Activated T-cell treated with anti-CD3 and anti-CD28 coated beads, Interleukin-2, amount 50 U/mL, for 4 hours (primary cell): ENCODE results near the gene IPO5. TPM values are rescaled to one million over a fixed set of nuclear protein-coding genes. Genes with fewer than 3 reads are reported as not detected.
A peak's percentile ranks its signal among the peaks of the same experiment; 100 is the strongest.

ENCODE experiments used
- ATAC-seq, 2 donors: fragments of 200-7000 bp; cut with Tn5 transposase; one replicate each; pipeline ENCODE4 v1.10.0; 2021
- DNase-seq: peaks from one replicate; pipeline ENCODE4 v3.0.0-alpha.2; 2020
- H3K27me3 Mint-ChIP-seq: one replicate; pipeline ENCODE4 v1.8.0; 2021; ENCODE audit warnings: low read depth, mixed read lengths
- H3K36me3 Mint-ChIP-seq: one replicate; pipeline ENCODE4 v1.8.0; 2022; ENCODE audit warnings: mixed read lengths; ENCODE audit not compliant: insufficient read depth
- H3K4me1 Mint-ChIP-seq: one replicate; pipeline ENCODE4 v1.8.0; 2021; ENCODE audit warnings: low read depth, mixed read lengths
- H3K4me3 Mint-ChIP-seq: one replicate; pipeline ENCODE4 v1.8.0; 2021; ENCODE audit warnings: mild to moderate bottlenecking, moderate library complexity, mixed read lengths
- H3K9me3 Mint-ChIP-seq: one replicate; pipeline ENCODE4 v1.8.0; 2021; ENCODE audit warnings: mixed read lengths
- total RNA-seq, 3 donors: library from RNA; stranded (reverse); gene quantifications; one replicate each; pipeline ENCODE4 v1.2.1, GENCODE V29; 2021

IPO5 gene
- 100 to 1,000 TPM; 240 to 279 (median 251) TPM for total RNA-seq

DNA sequence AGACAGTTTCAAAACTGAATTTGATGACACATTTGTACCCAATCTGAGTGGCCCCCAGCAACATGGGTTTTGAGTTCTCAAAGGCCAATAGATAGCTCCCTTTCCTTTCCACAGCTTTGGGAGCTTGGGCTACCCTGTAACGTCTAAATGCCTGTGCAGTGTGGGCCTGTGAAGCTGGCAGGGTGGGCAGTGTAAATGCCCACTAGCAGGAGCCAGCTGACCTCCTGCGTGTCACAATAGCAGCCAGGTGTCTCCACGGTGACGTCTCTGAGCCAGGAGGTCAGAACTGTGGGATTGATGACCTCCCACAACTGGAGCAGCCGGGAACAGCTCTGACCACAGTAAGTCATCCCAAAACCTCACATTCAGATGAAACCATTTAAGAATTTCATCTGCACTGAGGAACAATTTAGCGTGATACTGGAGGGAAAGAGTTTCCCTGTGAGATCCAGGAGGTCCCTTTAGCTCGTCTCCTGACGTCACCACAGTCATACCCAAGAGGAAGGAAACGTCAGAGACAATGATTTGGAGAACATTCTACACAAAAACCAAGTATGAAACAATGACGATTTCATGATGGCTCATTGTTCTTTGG lies at the start of gene IPO5:
Gene IPO5, plus strand, starts transcription at position 300 of the 595 bp plus-strand sequence. CDS start 23,022 bp downstream, outside the sequence.
- Mint-ChIP-seq H3K27me3 (peaks cover 3% of the 10 kb centered on the region), H3K4me3 (no peak within 1 kb of the TSS), H3K9me3 (peaks cover 3% of the 10 kb centered on the region), H3K4me1 (no peaks in the 10 kb centered on the region), H3K36me3 (no peaks in the 10 kb centered on the region)
- no peak for DNase-seq
- no peak for ATAC-seq

DNA sequence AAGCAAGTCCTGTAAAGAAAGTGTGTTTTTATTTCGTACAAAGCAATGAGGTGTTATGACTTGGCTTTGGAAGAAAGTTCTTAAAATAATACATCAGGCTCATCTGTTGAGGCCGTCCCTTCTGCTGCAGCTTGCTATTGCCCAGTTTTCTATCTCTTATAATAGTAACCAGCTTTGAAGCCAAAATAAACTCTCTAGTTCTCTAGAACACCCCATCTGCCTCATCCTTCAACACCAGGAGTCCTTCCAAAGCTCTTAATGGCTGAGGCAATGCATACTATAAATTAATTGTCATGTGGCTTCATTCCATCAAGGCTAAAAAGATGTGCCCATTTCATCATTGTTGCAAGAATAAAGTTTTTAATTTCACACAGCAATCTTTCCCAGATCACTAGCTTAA lies 49.4 kb upstream of the IPO5 start:
- no peaks in the 10 kb centered on the region for H3K36me3 Mint-ChIP-seq
- H3K4me3 Mint-ChIP-seq = no peak overlapping the region
- H3K27me3 Mint-ChIP-seq = peaks cover 16% of the 10 kb centered on the region
- H3K4me1 Mint-ChIP-seq = no peaks in the 10 kb centered on the region
- ATAC-seq = no peak
- no peak for DNase-seq
- no peaks in the 10 kb centered on the region for H3K9me3 Mint-ChIP-seq

DNA sequence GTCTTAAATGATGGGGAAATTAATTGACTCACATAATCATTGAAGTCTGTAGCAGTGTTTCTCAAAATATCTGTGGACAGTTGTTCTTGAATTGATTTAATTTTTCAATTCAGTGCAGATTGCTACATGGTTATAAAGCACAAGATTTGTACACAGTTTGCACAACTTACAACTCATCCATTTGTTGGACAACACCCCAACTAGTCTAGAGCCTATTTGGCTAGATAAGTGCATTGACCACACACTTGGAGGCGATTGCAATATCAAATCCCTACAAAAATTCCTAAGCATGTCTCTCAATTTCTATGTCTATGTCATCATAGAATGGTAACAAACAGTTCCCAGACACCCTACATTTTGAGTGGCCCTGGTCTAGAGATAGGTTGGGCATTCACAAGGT lies 48.0 kb upstream of the IPO5 start:
- H3K4me1 Mint-ChIP-seq = no peaks in the 10 kb centered on the region
- no peak for ATAC-seq
- H3K4me3 Mint-ChIP-seq = no peak overlapping the region
- H3K9me3 Mint-ChIP-seq = no peaks in the 10 kb centered on the region
- H3K36me3 Mint-ChIP-seq = no peaks in the 10 kb centered on the region
- no peak for DNase-seq
- H3K27me3 Mint-ChIP-seq = peaks cover 14% of the 10 kb centered on the region

DNA sequence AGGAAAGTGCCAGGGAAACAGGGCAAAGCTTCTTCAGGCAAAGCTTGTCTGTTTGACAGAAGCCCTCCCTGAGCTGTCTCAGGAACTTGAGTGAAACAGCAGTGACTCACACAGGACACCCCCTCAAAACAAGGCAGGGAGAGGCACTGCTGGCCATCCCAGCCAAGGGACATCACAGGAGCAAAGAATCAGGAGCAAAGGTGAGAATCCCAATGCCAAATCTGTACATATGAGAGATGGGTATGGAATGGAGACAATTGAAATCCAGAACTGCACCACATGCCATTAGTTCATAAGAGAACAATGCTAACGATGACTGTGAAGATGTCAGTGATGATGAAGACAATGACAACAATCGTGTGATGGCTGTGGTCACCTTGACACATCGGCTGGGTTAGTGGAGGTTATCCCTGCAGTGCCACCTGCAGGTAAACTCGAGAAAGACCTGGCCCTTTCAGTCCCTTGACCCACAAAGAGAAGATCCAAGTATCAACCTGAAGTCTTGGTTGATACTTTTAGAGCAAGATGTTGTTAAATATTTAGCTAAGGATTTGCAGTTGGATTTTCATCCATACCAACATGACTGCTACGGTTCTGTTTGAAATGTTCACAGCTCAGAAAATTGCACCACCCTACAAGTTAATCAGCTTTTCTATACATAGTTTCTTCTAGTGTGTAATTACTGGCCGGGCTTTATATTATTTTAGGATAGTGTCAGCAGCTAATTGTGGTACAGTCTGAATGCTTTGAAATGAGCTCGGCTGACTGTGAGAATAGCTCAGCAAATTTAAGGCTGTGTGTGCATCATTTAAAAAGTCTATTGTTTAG lies 42.0 kb upstream of the IPO5 start:
- Mint-ChIP-seq H3K27me3 (peaks cover 15% of the 10 kb centered on the region), H3K4me3 (no peak overlapping the region), H3K4me1 (no peaks in the 10 kb centered on the region), H3K36me3 (no peaks in the 10 kb centered on the region), H3K9me3 (peaks cover 16% of the 10 kb centered on the region)
- ATAC-seq (peak; percentile 35 to 37), DNase-seq (no peak)

DNA sequence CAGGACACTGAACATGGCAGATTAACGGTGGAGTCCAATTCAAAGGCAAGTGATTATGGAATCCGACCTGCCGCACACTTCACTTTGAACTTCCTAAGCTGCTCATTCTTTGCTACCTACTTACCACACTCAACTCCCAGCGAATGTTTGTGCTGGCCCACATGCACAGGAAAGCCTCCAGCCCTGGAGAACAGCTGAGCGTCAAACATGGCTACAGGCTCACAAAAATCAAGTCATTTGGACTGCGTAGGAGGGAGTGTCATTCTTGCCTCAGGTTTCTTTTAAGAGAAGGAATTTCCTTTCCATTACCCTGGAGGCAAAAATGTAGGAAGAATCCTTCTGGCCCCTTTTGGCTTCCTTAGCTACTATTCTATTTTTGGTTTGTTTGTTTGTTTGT lies 41.3 kb upstream of the IPO5 start:
- peaks cover 16% of the 10 kb centered on the region for H3K9me3 Mint-ChIP-seq
- no peaks in the 10 kb centered on the region for H3K36me3 Mint-ChIP-seq
- peaks cover 13% of the 10 kb centered on the region for H3K27me3 Mint-ChIP-seq
- ATAC-seq = no peak
- no peak overlapping the region for H3K4me3 Mint-ChIP-seq
- H3K4me1 Mint-ChIP-seq = no peaks in the 10 kb centered on the region
- DNase-seq = no peak

DNA sequence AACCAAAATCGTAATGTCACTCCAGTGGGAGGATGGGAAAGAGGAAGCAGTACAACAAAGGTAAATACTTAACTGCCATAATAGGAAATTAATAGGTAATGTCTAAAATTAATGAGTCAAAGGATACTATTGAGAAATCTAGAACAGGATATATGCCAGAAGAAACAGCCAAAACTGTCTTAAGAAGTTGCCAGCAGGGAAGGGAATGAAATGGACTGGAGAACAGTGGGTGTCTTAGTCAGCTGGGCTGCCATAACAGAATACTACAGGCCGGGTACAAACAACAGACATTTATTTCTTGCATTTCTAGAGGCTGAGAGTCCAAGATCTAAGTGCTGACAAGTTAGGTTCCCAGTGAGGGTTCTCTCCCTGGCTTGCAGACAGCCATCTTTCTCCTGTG lies 40.3 kb upstream of the IPO5 start:
- H3K27me3 Mint-ChIP-seq = peaks cover 9% of the 10 kb centered on the region
- no peak overlapping the region for H3K4me3 Mint-ChIP-seq
- no peak for ATAC-seq
- H3K9me3 Mint-ChIP-seq = peaks cover 16% of the 10 kb centered on the region
- no peaks in the 10 kb centered on the region for H3K4me1 Mint-ChIP-seq
- H3K36me3 Mint-ChIP-seq = no peaks in the 10 kb centered on the region
- no peak for DNase-seq

DNA sequence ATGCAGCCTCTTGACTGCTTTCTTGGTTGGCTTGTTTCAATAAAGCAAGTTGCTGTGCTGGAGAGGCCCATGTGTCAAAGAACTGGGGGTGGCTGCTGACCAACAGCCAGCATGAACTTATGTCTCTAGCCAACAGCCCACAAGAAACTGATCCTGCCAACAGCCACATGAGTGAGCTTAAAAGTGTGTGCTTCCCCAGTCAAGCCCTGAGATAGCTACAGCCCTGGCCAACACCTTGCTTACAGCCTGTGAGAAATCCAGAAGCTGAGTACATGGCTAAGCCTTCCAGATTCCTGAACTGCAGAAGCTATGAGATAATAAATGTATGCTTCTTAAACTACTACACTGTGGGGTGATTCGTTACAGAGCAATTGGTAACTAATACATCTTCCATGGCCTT lies 38.9 kb upstream of the IPO5 start:
- Mint-ChIP-seq H3K4me1 (no peaks in the 10 kb centered on the region), H3K4me3 (no peak overlapping the region), H3K27me3 (peaks cover 9% of the 10 kb centered on the region), H3K36me3 (no peaks in the 10 kb centered on the region), H3K9me3 (peaks cover 16% of the 10 kb centered on the region)
- DNase-seq (no peak), ATAC-seq (no peak)

DNA sequence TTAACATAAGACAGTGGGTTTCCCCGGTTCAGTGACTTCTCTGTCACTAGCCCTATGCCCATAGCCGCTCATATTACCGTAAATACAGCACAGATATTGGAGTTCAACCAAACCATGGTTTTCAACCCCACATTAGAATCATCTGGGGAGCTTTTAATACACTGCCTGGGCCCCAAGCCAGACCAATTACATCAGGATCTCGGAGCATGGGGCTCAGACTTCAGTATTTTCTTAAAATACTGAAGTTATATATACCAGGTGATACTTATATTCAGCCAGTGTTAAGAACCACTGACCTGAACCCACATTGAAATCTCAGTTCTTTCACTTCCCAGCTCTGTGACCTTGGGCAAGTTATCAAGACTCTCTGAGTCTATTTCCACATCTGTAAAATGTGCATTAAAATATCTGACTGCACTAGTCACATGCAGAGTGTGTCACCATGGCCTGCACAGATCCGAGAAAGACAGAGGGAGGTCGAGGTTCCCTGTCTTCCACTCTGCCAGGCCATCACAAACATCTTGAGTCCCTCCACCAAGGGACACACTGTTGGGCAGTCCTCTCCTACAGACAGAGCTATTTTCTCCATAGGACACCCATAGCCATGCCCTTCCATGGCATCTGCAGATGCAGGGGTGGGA lies 32.2 kb upstream of the IPO5 start:
- ATAC-seq (no peak), DNase-seq (no peak)
- Mint-ChIP-seq H3K4me1 (no peaks in the 10 kb centered on the region), H3K4me3 (no peak overlapping the region), H3K36me3 (no peaks in the 10 kb centered on the region), H3K27me3 (peaks cover 2% of the 10 kb centered on the region), H3K9me3 (peaks cover 2% of the 10 kb centered on the region)

DNA sequence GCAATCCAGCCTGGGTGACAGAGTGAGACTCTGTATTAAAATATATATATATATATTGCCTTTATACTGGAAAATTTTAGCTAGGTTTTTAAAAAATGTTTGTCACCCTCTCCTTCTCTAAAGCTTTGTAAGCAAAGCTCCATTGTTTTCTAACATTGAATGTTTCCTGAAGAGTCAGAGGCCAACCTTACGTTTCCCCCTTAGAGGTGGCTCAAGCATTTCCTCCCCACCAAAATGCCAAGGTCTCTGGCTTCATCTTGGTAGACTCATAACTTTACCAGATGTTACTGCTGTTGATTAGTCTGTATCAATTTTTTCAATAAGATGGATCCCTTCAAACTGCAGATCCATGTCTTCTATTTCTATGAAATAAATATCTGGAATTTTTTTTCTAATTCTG lies 25.2 kb upstream of the IPO5 start:
- Mint-ChIP-seq H3K27me3 (peaks cover 5% of the 10 kb centered on the region), H3K9me3 (no peaks in the 10 kb centered on the region), H3K4me3 (no peak overlapping the region), H3K36me3 (no peaks in the 10 kb centered on the region), H3K4me1 (no peaks in the 10 kb centered on the region)
- no peak for ATAC-seq
- DNase-seq = no peak

DNA sequence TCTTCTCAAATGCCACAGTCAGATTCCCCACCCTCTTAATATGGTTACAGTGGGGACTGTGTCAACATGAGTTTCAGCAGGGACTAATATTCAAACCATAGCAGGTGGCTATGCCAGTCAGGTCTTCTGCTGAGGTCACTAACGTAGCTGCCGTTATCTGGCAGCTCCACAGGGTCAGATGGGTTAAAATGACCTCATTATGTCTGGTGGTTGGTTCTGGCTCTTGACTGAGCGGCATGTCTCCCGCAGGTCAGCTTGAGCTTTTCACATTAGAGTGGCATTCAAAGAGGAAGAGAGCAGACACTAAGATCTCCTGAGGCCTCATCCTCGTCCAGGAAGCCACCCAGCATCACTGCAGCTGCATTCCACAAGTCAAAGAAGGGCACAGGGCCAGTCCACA lies 21.4 kb upstream of the IPO5 start:
- ATAC-seq (no peak), DNase-seq (no peak)
- H3K36me3 Mint-ChIP-seq = no peaks in the 10 kb centered on the region
- H3K4me3 Mint-ChIP-seq = no peak overlapping the region
- peaks cover 11% of the 10 kb centered on the region for H3K27me3 Mint-ChIP-seq
- no peaks in the 10 kb centered on the region for H3K4me1 Mint-ChIP-seq
- H3K9me3 Mint-ChIP-seq = no peaks in the 10 kb centered on the region

DNA sequence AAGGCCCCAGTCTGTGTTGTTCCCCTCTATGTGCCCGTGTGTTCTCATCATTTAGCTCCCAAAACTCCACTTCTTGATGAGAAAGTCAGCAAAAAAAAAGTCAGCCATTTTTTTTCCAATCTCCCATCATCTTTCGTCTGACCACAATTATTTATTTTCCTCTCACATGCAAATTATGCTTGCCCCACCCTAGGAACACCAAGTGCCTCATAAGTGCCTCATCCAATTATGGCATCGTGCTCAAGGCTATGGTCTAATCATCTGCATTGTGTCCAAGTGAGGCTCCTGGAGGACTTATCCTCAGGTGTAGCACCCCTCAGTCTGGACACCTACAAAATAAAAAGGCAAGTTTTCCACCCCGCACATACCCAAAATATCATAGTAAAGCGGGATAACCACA lies 20.8 kb upstream of the IPO5 start:
- DNase-seq (no peak), ATAC-seq (no peak)
- Mint-ChIP-seq H3K4me1 (no peaks in the 10 kb centered on the region), H3K9me3 (no peaks in the 10 kb centered on the region), H3K27me3 (peaks cover 16% of the 10 kb centered on the region), H3K4me3 (no peak overlapping the region), H3K36me3 (no peaks in the 10 kb centered on the region)

DNA sequence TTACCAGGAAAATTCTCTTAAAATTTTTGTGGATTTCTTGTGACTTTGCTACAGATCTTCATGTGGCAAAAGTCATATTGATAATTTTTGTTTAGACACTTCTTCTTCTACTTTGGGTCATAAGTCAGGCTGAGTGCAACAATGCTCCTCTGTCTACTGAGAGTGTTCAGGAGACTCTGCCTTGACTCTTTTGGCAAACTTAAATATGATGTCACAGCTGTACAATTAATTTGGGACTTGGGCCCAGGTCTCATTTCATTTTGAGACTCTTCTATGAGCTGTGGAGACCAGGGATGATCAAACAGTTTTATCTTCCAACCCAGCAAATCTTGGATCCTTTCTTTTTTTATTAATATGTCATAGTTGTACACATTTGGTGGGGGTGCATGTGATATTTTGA lies 19.7 kb upstream of the IPO5 start:
- Mint-ChIP-seq H3K9me3 (no peaks in the 10 kb centered on the region), H3K4me1 (no peaks in the 10 kb centered on the region), H3K4me3 (no peak overlapping the region), H3K36me3 (no peaks in the 10 kb centered on the region), H3K27me3 (peaks cover 20% of the 10 kb centered on the region)
- no peak for DNase-seq
- no peak for ATAC-seq

DNA sequence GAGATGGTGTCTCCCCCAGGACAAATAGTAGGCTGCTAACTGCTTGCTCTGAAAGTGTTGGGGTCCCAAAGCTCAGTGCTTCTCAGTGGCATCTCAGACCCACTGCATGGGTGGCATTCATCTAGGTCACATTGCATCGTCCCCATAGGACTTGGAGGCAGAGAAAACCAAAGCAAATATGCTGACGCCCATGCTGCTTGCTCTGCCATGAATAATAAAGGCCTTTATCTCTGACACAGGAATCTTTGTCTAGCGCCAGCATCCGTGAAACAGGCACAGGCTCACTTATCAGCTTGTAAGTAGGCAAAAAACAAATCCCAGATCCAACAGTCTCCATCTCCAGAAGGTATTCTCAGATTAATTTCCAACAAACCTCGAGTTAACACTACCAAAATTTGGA lies 18.9 kb upstream of the IPO5 start:
- no peak for ATAC-seq
- H3K36me3 Mint-ChIP-seq = no peaks in the 10 kb centered on the region
- no peak overlapping the region for H3K4me3 Mint-ChIP-seq
- H3K9me3 Mint-ChIP-seq = no peaks in the 10 kb centered on the region
- H3K4me1 Mint-ChIP-seq = no peaks in the 10 kb centered on the region
- no peak for DNase-seq
- H3K27me3 Mint-ChIP-seq = peaks cover 20% of the 10 kb centered on the region

DNA sequence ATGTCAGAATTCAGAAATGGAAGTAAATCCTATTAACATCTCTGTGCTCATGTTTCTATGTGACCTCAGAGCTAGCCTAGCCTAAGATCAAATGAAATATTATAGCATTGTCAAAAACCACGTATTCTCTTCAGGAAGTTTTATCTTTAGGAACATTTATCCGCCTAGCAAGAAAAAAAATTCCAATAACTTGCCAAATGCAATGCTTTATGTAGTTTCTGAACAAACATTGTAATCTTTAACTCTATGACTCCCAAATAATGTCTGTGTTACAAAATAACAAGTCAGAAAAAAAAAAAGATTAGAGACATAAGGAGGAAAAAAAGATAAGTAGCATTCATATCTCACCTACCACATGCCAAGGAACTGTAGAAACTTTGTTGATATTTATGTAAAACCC lies 18.4 kb upstream of the IPO5 start:
- Mint-ChIP-seq H3K9me3 (no peaks in the 10 kb centered on the region), H3K4me1 (no peaks in the 10 kb centered on the region), H3K4me3 (no peak overlapping the region), H3K36me3 (no peaks in the 10 kb centered on the region), H3K27me3 (peaks cover 23% of the 10 kb centered on the region)
- no peak for DNase-seq
- no peak for ATAC-seq

DNA sequence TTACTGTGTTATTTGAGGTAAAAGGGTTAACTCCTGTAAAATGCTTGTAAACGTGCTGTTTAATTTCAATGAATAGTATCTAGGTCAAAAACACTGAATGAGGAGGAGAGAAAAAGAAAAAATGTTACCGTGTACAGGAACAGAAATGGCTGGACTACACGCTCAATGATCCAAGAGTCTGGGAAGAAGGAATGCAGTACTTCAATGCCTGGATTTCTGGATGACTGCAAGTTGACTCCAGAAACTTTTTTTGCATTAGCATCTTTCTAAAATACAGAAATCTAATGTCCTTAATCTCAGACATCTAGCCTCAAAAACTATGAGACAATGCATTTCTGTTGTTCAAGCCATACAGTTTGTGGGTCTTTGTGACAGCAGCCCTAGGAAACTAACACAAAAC lies 17.4 kb upstream of the IPO5 start:
- no peak overlapping the region for H3K4me3 Mint-ChIP-seq
- peaks cover 23% of the 10 kb centered on the region for H3K27me3 Mint-ChIP-seq
- no peak for DNase-seq
- H3K9me3 Mint-ChIP-seq = no peaks in the 10 kb centered on the region
- H3K4me1 Mint-ChIP-seq = no peaks in the 10 kb centered on the region
- ATAC-seq = no peak
- no peaks in the 10 kb centered on the region for H3K36me3 Mint-ChIP-seq
